ENCODE measurements around the gene SULF2. TPM values are rescaled to one million over a fixed set of nuclear protein-coding genes. Genes with fewer than 3 reads are reported as not detected.

Gene SULF2
- total RNA-seq, 1 donor from 2014 or later = 22.9 TPM

GRCh38 chr20:47818996-47819609, 33.8 kb upstream of the SULF2 start:
- no peaks in the 10 kb centered on the region for H3K4me1 Mint-ChIP-seq
- H3K36me3 Mint-ChIP-seq (ENCODE audit: low read depth) = no peaks in the 10 kb centered on the region
- H3K4me3 Mint-ChIP-seq = no peak overlapping the region
- TF ChIP-seq CTCF (conservative IDR thresholded peaks at IDR 0.05) = no peak
- H3K27me3 Mint-ChIP-seq (ENCODE audit: low read depth) = peaks cover 16% of the 10 kb centered on the region
- no peaks in the 10 kb centered on the region for H3K9me3 Mint-ChIP-seq
- no peak for DNase-seq (ENCODE audit: low read depth, low spot score)
- peak overlapping the region; percentile 72 for H3K27ac Mint-ChIP-seq (ENCODE audit: unreplicated experiment)

GRCh38 chr20:47818466-47818865, 33.2 kb upstream of the SULF2 start:
- H3K9me3 Mint-ChIP-seq = peaks cover 6% of the 10 kb centered on the region
- no peak for DNase-seq (ENCODE audit: low read depth, low spot score)
- no peaks in the 10 kb centered on the region for H3K4me1 Mint-ChIP-seq
- peaks cover 18% of the 10 kb centered on the region for H3K27me3 Mint-ChIP-seq (ENCODE audit: low read depth)
- no peak for TF ChIP-seq CTCF (conservative IDR thresholded peaks at IDR 0.05)
- H3K27ac Mint-ChIP-seq (ENCODE audit: unreplicated experiment) = no peak overlapping the region
- no peak overlapping the region for H3K4me3 Mint-ChIP-seq
- H3K36me3 Mint-ChIP-seq (ENCODE audit: low read depth) = no peaks in the 10 kb centered on the region

DNA sequence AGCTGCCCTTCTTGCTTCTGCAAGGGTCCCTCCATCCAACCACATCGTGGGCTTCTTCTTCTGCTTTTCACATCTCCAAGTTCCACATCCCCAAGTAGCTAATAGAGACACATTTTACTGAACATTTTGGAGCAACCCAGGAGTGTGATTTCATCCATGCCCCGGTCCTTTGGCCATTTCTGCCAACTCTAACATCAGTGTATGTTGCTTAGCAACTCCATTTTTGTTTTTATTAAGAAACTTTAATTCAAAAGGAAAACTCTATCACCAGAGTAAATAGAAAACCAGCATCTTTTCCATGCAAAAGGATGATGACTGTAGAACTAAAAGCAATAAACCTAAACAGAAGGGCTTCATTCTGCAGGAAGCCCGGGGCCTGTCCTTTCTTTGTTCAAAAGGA, 32.7 kb upstream of the SULF2 start:
- Mint-ChIP-seq H3K4me1 (no peaks in the 10 kb centered on the region), H3K27ac (ENCODE audit: unreplicated experiment) (no peak overlapping the region), H3K36me3 (ENCODE audit: low read depth) (no peaks in the 10 kb centered on the region), H3K9me3 (peaks cover 8% of the 10 kb centered on the region), H3K4me3 (no peak overlapping the region), H3K27me3 (ENCODE audit: low read depth) (peaks cover 18% of the 10 kb centered on the region)
- DNase-seq (ENCODE audit: low read depth, low spot score) = no peak
- TF ChIP-seq CTCF (conservative IDR thresholded peaks at IDR 0.05) = no peak

DNA sequence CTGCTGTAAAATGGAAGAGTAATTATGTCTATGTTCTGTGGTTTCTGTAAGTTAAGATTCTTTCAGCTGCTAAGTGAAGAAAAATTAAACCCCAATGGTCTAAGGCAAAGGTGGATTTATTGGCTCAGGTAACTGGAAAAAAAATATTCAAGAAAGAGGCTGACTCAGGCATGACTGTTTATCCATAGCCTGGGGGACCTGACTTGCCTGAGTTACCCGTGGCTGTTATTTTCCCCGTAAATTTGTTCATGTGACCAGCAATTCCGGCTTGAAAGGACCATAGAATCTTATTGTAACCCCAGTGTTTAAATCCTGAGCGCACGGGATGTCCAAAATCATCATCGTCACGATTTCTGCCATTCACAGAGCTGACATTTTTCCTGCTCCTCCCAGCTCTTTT, 32.3 kb upstream of the SULF2 start:
- no peak overlapping the region for H3K27ac Mint-ChIP-seq (ENCODE audit: unreplicated experiment)
- H3K36me3 Mint-ChIP-seq (ENCODE audit: low read depth) = no peaks in the 10 kb centered on the region
- no peak for TF ChIP-seq CTCF (conservative IDR thresholded peaks at IDR 0.05)
- H3K4me1 Mint-ChIP-seq = no peaks in the 10 kb centered on the region
- DNase-seq (ENCODE audit: low read depth, low spot score) = no peak
- peaks cover 10% of the 10 kb centered on the region for H3K9me3 Mint-ChIP-seq
- peaks cover 18% of the 10 kb centered on the region for H3K27me3 Mint-ChIP-seq (ENCODE audit: low read depth)
- H3K4me3 Mint-ChIP-seq = no peak overlapping the region

- TF ChIP-seq CTCF (conservative IDR thresholded peaks at IDR 0.05) = no peak
- H3K4me1 Mint-ChIP-seq = peaks cover under 1% of the 10 kb centered on the region
- no peaks in the 10 kb centered on the region for H3K36me3 Mint-ChIP-seq (ENCODE audit: low read depth)
- no peak overlapping the region for H3K27ac Mint-ChIP-seq (ENCODE audit: unreplicated experiment)
- DNase-seq (ENCODE audit: low read depth, low spot score) = no peak
- H3K9me3 Mint-ChIP-seq = peaks cover 10% of the 10 kb centered on the region
- H3K4me3 Mint-ChIP-seq = no peak overlapping the region
- peaks cover 15% of the 10 kb centered on the region for H3K27me3 Mint-ChIP-seq (ENCODE audit: low read depth)
These were observed 31.5 kb upstream of the SULF2 start for GRCh38 chr20:47816487-47817451.
